ENCODE measurements around the gene RUBCNL.
A peak's percentile ranks its signal among the peaks of the same experiment; 100 is the strongest.

Gene RUBCNL

GRCh38 chr13:46321494-46322225 is 65.4 kb downstream of the RUBCNL start:
- no peak overlapping the region for H3K4me3 ChIP-seq (ENCODE audit: low read length, poor library complexity, severe bottlenecking)
- no peaks in the 10 kb centered on the region for H3K9me3 ChIP-seq (ENCODE audit: insufficient read depth, low read depth, low read length)
- no peaks in the 10 kb centered on the region for H4K20me1 ChIP-seq (ENCODE audit: insufficient read depth, low read length, poor library complexity, severe bottlenecking)
- TF ChIP-seq EZH2phosphoT487 (IDR thresholded peaks at IDR 0.05; ENCODE audit: borderline replicate concordance) = no peak
- TF ChIP-seq CTCF (conservative IDR thresholded peaks at IDR 0.05; ENCODE audit: low read length) = peak; percentile 94
- H3K9ac ChIP-seq (ENCODE audit: low read depth, low read length, poor library complexity, severe bottlenecking) = no peak overlapping the region
- peaks cover 6% of the 10 kb centered on the region for H3K4me1 ChIP-seq (ENCODE audit: insufficient read depth, low read length, poor library complexity, severe bottlenecking)
- H3K4me2 ChIP-seq (ENCODE audit: low read depth, low read length, poor library complexity, severe bottlenecking) = no peak overlapping the region
- no peaks in the 10 kb centered on the region for H3K36me3 ChIP-seq (ENCODE audit: insufficient read depth, low read length)
- no peaks in the 10 kb centered on the region for H3K79me2 ChIP-seq (ENCODE audit: insufficient read depth, low read length)
- no peaks in the 10 kb centered on the region for H3K9me2 ChIP-seq (replicated peaks; ENCODE audit: low read depth, low read length)
- no peaks in the 10 kb centered on the region for H3K27me3 ChIP-seq (ENCODE audit: insufficient read depth, low read length, poor library complexity, severe bottlenecking)
- H3F3A ChIP-seq (ENCODE audit: low read depth) = no peaks in the 10 kb centered on the region
- H2AFZ ChIP-seq (ENCODE audit: low read length) = peak overlapping the region; percentile 67

GRCh38 chr13:46320821-46321220 is 66.2 kb downstream of the RUBCNL start:
- H3K4me2 ChIP-seq (ENCODE audit: low read depth, low read length, poor library complexity, severe bottlenecking) = no peak overlapping the region
- peaks cover 6% of the 10 kb centered on the region for H3K4me1 ChIP-seq (ENCODE audit: insufficient read depth, low read length, poor library complexity, severe bottlenecking)
- H3K36me3 ChIP-seq (ENCODE audit: insufficient read depth, low read length) = no peaks in the 10 kb centered on the region
- TF ChIP-seq CTCF (conservative IDR thresholded peaks at IDR 0.05; ENCODE audit: low read length) (no peak), EZH2phosphoT487 (IDR thresholded peaks at IDR 0.05; ENCODE audit: borderline replicate concordance) (no peak)
- H3K9ac ChIP-seq (ENCODE audit: low read depth, low read length, poor library complexity, severe bottlenecking) = no peak overlapping the region
- no peaks in the 10 kb centered on the region for H3K9me2 ChIP-seq (replicated peaks; ENCODE audit: low read depth, low read length)
- no peaks in the 10 kb centered on the region for H3K79me2 ChIP-seq (ENCODE audit: insufficient read depth, low read length)
- H2AFZ ChIP-seq (ENCODE audit: low read length) = peak overlapping the region; percentile 67
- H3F3A ChIP-seq (ENCODE audit: low read depth) = no peaks in the 10 kb centered on the region
- no peaks in the 10 kb centered on the region for H4K20me1 ChIP-seq (ENCODE audit: insufficient read depth, low read length, poor library complexity, severe bottlenecking)
- H3K4me3 ChIP-seq (ENCODE audit: low read length, poor library complexity, severe bottlenecking) = no peak overlapping the region
- no peaks in the 10 kb centered on the region for H3K9me3 ChIP-seq (ENCODE audit: insufficient read depth, low read depth, low read length)
- no peaks in the 10 kb centered on the region for H3K27me3 ChIP-seq (ENCODE audit: insufficient read depth, low read length, poor library complexity, severe bottlenecking)

- H3K79me2 ChIP-seq (ENCODE audit: insufficient read depth, low read length) = no peaks in the 10 kb centered on the region
- H4K20me1 ChIP-seq (ENCODE audit: insufficient read depth, low read length, poor library complexity, severe bottlenecking) = no peaks in the 10 kb centered on the region
- no peak overlapping the region for H3K4me3 ChIP-seq (ENCODE audit: low read length, poor library complexity, severe bottlenecking)
- H3K9me3 ChIP-seq (ENCODE audit: insufficient read depth, low read depth, low read length) = no peaks in the 10 kb centered on the region
- H3K4me2 ChIP-seq (ENCODE audit: low read depth, low read length, poor library complexity, severe bottlenecking) = no peak overlapping the region
- H3K36me3 ChIP-seq (ENCODE audit: insufficient read depth, low read length) = no peaks in the 10 kb centered on the region
- H3K9me2 ChIP-seq (replicated peaks; ENCODE audit: low read depth, low read length) = no peaks in the 10 kb centered on the region
- no peak for TF ChIP-seq EZH2phosphoT487 (IDR thresholded peaks at IDR 0.05; ENCODE audit: borderline replicate concordance)
- TF ChIP-seq CTCF (conservative IDR thresholded peaks at IDR 0.05; ENCODE audit: low read length) = no peak
- H2AFZ ChIP-seq (ENCODE audit: low read length) = peak overlapping the region; percentile 67
- H3K4me1 ChIP-seq (ENCODE audit: insufficient read depth, low read length, poor library complexity, severe bottlenecking) = peaks cover 6% of the 10 kb centered on the region
- no peaks in the 10 kb centered on the region for H3F3A ChIP-seq (ENCODE audit: low read depth)
- no peaks in the 10 kb centered on the region for H3K27me3 ChIP-seq (ENCODE audit: insufficient read depth, low read length, poor library complexity, severe bottlenecking)
- H3K9ac ChIP-seq (ENCODE audit: low read depth, low read length, poor library complexity, severe bottlenecking) = no peak overlapping the region
These were observed 66.6 kb downstream of the RUBCNL start for GRCh38 chr13:46320406-46320805.

Data from Loucy (cell line).